ENCODE measurements around the gene CNTNAP2. TPM values are rescaled to one million over a fixed set of nuclear protein-coding genes. Genes with fewer than 3 reads are reported as not detected.
"Not testable (repeated sequence)": the region's sequence is repeated elsewhere in the genome, so short reads cannot be mapped to it uniquely, and the experiment has no call there.

Gene CNTNAP2
- total RNA-seq, 4 donors from 2014 or later = 0.42 to 0.71 TPM; not detected in 2

DNA sequence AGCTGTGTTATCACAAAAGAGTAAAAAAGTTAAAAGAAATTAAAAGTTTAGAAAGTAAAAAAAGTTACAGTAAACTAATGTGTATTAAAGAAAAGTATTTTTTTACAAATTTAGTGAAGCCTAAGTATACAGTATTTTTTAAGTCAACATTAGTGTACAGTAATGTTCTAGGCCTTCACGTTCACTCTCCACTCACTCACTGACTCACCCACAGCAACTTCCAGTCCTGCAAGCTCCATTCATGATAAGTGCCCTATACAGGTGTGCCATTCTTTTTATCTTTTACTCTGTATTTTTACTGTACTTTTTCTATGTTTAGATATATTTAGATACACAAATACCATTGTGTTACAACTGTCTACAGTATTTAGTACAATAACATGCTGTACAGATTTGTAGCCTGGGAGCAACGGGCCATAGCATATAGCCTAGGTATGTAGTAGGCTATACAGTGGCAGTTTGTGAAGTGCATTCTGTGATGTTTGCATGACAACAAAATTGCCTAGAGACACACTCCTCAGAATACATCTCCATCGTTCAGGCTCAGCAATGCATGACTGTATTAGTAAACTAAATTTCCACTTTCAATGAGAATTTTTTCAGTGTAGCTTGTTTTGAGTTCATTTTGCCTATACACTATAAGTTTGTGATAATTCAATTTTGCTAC lies 1934.0 kb downstream of the CNTNAP2 start:
- no peak for DNase-seq (ENCODE audit: low spot score in 2 of 2)
- no peak overlapping the region for H3K4me3 ChIP-seq (ENCODE audit: low read depth, poor library complexity, severe bottlenecking)
- TF ChIP-seq, protein P1, sequence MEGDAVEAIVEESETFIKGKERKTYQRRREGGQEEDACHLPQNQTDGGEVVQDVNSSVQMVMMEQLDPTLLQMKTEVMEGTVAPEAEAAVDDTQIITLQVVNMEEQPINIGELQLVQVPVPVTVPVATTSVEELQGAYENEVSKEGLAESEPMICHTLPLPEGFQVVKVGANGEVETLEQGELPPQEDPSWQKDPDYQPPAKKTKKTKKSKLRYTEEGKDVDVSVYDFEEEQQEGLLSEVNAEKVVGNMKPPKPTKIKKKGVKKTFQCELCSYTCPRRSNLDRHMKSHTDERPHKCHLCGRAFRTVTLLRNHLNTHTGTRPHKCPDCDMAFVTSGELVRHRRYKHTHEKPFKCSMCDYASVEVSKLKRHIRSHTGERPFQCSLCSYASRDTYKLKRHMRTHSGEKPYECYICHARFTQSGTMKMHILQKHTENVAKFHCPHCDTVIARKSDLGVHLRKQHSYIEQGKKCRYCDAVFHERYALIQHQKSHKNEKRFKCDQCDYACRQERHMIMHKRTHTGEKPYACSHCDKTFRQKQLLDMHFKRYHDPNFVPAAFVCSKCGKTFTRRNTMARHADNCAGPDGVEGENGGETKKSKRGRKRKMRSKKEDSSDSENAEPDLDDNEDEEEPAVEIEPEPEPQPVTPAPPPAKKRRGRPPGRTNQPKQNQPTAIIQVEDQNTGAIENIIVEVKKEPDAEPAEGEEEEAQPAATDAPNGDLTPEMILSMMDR (IDR thresholded peaks at IDR 0.05) = no peak
- TF ChIP-seq POLR2A (IDR thresholded peaks at IDR 0.05) = no peak
- 71 to 72% methylated on average over 3 of the region's 3 CpGs for WGBS, 2 donors
- intact Hi-C loops (cut with DNase I; ENCODE audit: low total_unique reads) = no loop called here

DNA sequence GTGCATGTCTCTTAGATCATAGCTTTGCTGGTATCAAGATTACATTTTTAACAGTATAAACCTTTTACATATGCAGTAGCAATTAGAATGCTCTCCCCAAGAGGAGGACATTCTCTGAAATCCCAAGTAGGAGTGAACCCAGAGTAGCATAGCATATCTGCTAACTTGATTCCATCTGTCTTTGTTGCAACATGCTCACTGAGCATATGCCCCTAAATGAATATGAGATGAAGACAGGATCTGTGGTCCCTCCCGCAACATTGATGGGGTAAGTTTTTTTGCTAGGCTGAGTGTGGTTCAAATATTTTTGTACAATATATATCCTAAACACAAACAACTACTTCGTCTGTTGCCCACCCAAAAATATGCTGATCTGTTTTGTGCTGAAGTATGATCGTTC lies 1939.8 kb downstream of the CNTNAP2 start:
- 85 to 86% methylated on average over 3 of the region's 3 CpGs for WGBS, 2 donors
- H3K4me3 ChIP-seq (ENCODE audit: low read depth, poor library complexity, severe bottlenecking) = no peak overlapping the region
- intact Hi-C loops (cut with DNase I; ENCODE audit: low total_unique reads) = no loop called here
- TF ChIP-seq, protein P1 (IDR thresholded peaks at IDR 0.05) = no peak
- TF ChIP-seq POLR2A (IDR thresholded peaks at IDR 0.05) = no peak
- no peak for DNase-seq (ENCODE audit: low spot score in 2 of 2)

DNA sequence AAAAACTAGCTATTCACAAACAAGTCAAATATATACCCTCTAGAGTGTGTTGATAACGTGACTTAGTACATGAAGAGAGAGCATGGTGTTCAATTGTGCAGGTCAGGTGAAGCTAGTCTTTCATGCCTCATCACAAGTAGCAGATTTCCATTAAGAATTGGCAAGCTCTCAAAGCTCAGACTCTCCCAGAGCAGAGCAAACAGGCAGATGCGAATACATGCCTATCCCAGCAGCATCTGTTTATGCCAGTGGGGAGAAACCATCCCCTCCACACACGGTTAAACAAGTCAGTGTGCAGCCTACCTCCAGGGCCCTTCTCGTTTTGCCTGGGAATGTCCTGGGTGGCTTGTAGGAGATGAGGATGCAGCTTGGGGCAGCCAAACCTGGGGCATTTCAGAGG lies 1941.5 kb downstream of the CNTNAP2 start:
- intact Hi-C loops (cut with DNase I; ENCODE audit: low total_unique reads) = no loop called here
- 13 to 21% methylated on average over 4 of the region's 4 CpGs for WGBS, 2 donors
- TF ChIP-seq, protein P1 (IDR thresholded peaks at IDR 0.05) = no peak
- H3K4me3 ChIP-seq (ENCODE audit: low read depth, poor library complexity, severe bottlenecking) = no peak overlapping the region
- no peak for DNase-seq (ENCODE audit: low spot score in 2 of 2)

DNA sequence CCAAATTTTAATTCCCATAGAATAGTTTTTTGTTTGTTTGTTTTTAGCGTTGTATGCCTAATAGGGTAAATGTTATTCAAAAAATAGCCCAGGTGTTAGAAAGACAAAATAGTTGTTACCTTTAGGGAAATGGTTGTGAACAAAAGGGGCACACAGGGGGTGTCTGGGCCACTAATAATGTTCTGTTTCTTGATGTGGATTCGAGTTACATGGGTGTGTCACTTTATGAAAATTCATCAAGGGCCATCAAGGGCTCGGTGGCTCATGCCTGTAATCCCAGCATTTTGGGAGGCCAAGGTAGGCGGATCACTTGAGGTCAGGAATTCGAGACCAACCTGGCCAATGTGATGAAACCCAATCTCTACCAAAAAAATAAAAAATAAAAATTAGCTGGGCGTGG lies 1942.2 kb downstream of the CNTNAP2 start:
- 75 to 78% methylated on average over 6 of the region's 6 CpGs for WGBS, 2 donors
- intact Hi-C loops (cut with DNase I; ENCODE audit: low total_unique reads) = no loop called here

DNA sequence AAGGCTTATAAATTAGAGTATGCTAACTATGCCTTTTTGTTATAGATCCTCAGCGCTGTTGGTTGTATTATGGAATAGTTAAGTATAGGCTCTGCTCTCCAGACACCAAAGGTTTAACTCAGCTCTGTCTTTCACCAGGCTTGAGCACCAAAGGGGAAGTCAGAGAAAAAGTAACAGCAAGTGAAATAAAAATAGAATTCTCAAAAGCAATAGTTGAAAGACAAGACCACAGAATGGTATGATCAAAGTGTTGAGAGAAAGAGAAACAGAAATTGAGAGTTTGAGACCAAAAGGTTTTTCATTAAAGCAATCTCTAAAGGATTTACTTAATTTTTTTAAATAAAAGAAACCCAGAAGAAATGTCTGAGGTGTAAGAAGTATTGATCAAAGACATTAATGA lies 1944.1 kb downstream of the CNTNAP2 start:
- no peak for TF ChIP-seq POLR2A (IDR thresholded peaks at IDR 0.05)
- TF ChIP-seq, protein P1 (IDR thresholded peaks at IDR 0.05) = no peak
- intact Hi-C loops (cut with DNase I; ENCODE audit: low total_unique reads) = no loop called here
- no peak overlapping the region for H3K4me3 ChIP-seq (ENCODE audit: low read depth, poor library complexity, severe bottlenecking)
- DNase-seq (ENCODE audit: low spot score in 2 of 2) = no peak
- WGBS, 2 donors = 85 to 93% methylated on average over 1 of the region's 1 CpG

More for the DNA sequence above, 1942.2 kb downstream of the CNTNAP2 start:
- no peak for DNase-seq (ENCODE audit: low spot score in 2 of 2)
- TF ChIP-seq, protein P1 (IDR thresholded peaks at IDR 0.05) = no peak
- no peak for TF ChIP-seq POLR2A (IDR thresholded peaks at IDR 0.05)
- no peak overlapping the region for H3K4me3 ChIP-seq (ENCODE audit: low read depth, poor library complexity, severe bottlenecking)

DNA sequence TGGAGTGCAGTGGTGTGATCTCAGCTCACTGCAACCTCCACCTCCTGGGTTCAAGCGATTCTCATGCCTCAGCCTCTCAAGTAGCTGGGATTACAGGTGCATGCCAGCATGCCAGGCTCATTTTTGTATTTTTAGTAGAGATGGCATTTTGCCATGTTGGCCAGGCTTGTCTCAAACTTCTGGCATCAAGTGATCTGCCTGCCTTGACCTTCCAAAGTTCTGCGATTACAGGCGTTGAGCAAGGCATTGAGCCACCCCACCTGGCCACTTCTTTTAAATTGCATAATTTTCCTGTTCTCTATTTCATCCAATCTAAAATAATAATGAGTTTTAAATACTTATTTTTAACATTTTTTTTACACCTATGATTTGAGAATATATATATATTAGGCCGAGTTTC lies 1961.5 kb downstream of the CNTNAP2 start:
- WGBS, 2 donors = 85 to 91% methylated on average over 4 of the region's 4 CpGs
- not testable (repeated sequence) for DNase-seq (ENCODE audit: low spot score in 2 of 2)

More for the DNA sequence above, 1961.5 kb downstream of the CNTNAP2 start:
- H3K4me3 ChIP-seq (ENCODE audit: low read depth, poor library complexity, severe bottlenecking); intact Hi-C loops (cut with DNase I; ENCODE audit: low total_unique reads): not testable (repeated sequence)

Data from lower leg skin (tissue), 4 donors.